Stimulated activated naive CD8-positive, alpha-beta T cell treated with anti-CD3 and anti-CD28 coated beads, Interleukin-15, Interleukin-2, amounts not matched to agents 100 U/mL and 50 U/mL, for 24 hours (primary cell): ENCODE measurements around the gene LMNTD1.
"Not testable (repeated sequence)": the region's sequence is repeated elsewhere in the genome, so short reads cannot be mapped to it uniquely, and the experiment has no call there.

ENCODE experiments used
- ATAC-seq: fragments of 150-1000 bp; cut with Tn5 transposase; one replicate; pipeline ENCODE4 v1.10.0; 2021
- DNase-seq: peaks from one replicate; pipeline ENCODE4 v3.0.0; 2021

Gene LMNTD1, protein sequence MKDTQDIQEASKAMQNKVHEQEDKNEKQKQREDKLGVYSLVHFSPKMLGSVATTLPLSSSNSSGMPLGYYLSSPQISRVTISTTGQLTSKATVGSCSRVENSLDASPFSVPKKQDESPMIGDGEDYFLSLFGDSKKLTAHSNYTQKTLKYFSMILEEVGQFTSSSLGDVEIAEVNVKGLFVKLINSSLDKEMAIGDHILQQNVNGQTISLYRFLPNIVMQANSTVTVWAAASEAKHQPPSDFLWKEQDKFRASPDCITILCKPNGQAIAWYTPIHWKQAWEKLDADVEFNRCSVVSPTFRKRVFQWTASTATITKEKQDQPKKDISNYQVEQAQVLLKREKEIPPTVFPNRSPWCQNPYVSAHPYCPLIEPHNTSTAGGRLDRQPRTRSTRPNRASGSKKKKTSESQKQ

DNA sequence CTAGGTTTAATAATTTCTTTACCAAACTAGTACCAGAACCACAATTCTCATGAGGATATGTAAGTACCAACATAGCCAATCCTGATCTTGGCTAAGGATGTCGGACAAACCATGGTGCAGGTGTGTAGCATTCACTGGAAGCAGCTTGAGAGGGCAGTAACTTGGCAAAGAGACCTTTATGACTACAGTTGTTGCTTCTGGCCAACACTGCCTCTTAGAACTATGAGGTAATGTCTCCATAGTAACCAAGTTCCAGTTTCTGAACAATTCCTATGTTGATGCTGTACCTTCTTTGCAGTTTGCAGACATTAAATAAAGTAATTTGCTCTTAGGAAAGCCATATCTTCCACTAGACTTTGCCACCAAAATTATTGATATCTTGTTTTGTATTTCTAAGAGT is at the start of gene LMNTD1:
TSS of gene LMNTD1 (minus strand) at position 186 of the 400 bp plus-strand sequence. CDS start 324 bp downstream, outside the sequence.
- ATAC-seq (no peak), DNase-seq (no peak)

DNA sequence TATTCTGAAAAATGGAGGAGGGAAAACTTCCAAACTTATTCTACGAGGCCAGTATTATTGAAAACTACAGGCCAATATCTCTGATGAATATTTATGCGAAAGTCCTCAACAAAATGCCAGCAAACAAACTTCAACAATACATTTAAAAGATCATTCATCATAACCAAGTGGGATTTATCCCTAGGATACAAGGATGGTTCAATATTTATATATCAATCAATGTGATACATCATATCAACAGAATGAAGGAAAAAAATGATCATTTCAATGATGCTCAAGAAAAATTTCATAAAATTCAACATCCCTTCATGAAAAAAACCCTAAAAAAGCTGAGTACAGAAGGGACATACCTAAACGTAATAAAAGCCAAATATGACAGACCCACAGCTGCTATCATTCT is 45.9 kb upstream of the LMNTD1 start:
- ATAC-seq: no peak
- no peak for DNase-seq

- not testable (repeated sequence) for DNase-seq, ATAC-seq
These were observed 42.4 kb upstream of the LMNTD1 start for GRCh38 chr12:25595496-25595895.

DNA sequence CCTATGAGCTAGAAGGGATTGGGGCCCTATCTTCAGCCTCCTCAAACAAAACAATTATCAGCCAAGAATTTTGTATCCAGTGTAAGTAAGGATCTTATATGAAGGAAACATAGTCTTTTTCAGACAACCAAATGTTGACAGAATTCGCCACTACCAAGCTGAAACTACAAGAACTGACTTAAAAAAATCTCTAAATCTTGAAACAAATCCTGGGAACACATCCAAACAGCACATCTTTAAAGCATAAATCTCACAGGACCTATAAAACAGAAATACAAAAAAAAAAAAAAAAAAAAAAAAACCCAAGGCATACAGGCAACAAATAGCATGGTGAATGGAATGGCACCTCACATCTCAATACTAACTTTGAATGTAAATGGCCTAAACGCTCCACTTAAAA is 41.3 kb upstream of the LMNTD1 start:
- DNase-seq (no peak), ATAC-seq (no peak)

DNA sequence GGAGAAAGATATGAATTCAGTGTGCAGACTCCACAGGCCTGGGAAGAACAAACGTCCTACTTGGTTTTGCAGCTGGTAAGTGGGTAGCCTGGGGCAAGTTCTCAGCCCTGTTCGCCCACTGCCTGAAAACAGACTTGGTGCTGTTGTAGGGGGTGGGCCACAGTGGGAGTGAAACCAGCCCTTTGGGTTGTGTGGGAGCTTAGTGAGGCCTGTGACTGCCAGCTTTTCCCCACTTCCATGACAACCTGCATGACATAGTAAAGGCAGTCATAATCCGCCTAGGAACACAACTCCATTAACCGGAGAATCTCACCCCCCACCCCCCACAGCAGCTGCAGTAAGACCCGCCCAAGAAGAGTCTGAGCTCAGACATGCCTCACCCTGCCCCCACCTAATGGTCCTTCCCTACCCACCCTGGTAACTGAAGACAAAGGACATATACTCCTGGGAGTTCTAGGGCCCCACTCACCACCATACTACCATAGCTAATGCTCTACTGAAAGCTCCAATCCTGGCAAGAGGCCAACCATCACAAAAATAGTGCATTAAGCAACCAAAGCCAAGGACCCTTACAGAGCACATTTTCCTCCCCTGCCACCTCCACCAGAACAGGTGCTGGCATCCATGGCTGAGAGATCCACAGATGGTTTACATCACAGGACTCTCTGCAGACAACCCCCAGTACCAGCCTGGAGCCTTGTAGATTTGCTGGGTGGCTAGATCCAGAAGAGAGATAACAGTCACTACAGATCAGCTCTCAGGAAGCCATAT is 39.8 kb upstream of the LMNTD1 start:
- DNase-seq (no peak), ATAC-seq (no peak)

- no peak for ATAC-seq
- DNase-seq: no peak
These were observed 38.1 kb upstream of the LMNTD1 start for GRCh38 chr12:25591144-25591543.

DNA sequence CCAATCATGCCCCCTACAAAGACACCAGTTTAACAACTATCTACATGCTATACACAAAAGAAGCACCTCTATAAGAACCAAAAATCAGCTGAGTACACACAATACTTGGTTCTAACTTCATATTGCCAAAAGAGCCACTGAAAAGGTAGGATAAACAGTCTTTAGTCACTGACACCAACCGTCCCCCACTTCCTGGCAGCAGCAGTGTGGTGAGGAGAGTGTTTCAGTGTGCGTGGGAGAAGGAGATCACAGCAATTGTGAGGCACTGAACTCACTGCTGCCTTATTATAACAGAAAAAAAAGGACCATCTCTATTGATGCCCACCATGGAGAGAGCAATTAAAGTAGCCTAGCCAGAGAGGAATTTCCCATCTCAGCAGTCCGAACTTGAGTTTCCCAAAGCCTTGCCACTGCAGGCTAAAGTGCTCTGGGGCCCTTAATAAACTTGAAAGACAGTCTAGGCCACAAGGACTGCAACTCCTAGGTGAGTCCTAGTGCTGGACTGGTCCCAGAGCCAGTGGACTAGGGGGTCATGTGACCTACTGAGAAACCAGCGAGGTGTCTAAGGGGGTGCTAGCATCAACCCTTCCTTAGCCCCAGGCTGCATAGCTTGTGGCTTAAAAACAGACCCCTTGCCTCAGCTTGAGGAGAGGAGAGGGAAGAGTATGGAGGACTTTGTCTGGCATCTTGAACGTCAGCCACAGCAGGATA is 37.1 kb upstream of the LMNTD1 start:
- DNase-seq (peak; percentile 39), ATAC-seq (peak; percentile 93)

GRCh38 chr12:25587346-25587745 is 34.3 kb upstream of the LMNTD1 start:
- no peak for ATAC-seq
- DNase-seq: no peak

- no peak for DNase-seq
These were observed 32.6 kb upstream of the LMNTD1 start for GRCh38 chr12:25585662-25586061.

DNA sequence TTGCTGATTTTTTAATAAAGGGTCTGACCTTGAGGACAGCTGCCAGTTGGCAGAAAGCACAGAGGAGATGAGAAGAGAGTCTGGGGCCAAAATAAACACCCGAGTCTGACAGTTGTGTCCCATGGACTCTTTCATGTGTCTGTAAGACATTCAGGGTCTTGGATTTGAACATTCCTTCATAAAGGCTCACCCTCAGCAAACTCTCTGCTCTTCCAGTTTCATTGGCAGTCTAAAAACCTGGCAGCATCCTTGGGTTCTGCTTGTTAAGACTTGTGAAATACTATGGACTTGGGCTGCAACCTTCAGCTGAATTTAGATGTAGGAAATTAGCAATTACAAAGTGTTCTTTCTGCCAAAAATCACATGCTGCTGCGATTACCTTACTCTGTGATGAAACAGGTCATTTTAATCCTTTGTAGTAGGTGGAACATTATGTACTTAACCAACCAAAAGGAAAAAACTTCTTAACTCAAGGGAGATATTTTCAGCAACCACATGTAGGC is 32.0 kb upstream of the LMNTD1 start:
- no peak for ATAC-seq
- no peak for DNase-seq

More at GRCh38 chr12:25585662-25586061, 32.6 kb upstream of the LMNTD1 start:
- ATAC-seq: no peak

GRCh38 chr12:25584596-25584995 is 31.5 kb upstream of the LMNTD1 start:
- ATAC-seq: no peak
- DNase-seq: no peak

DNA sequence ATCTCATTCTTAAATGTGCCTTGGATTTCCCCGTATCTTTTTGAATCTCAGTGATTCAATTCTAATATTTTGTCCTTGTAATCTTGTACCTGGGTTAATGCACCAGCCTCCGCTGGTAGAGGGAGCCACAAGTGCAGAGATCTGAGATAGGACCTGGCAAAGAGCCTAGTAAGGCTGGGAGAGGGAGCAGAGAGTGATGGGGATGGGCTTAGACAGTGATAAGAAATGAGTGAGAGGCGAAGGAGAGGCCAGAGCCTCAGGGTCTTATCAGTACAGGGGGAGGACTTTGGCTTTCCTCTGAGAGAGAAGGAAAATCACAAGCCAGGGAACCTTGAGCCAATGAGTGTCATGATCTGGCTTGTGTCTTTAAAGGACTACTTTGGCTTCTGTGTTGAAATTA is 30.5 kb upstream of the LMNTD1 start:
- no peak for DNase-seq
- ATAC-seq: no peak

- DNase-seq: no peak
- ATAC-seq: no peak
These were observed 28.0 kb upstream of the LMNTD1 start for GRCh38 chr12:25581067-25581466.

DNA sequence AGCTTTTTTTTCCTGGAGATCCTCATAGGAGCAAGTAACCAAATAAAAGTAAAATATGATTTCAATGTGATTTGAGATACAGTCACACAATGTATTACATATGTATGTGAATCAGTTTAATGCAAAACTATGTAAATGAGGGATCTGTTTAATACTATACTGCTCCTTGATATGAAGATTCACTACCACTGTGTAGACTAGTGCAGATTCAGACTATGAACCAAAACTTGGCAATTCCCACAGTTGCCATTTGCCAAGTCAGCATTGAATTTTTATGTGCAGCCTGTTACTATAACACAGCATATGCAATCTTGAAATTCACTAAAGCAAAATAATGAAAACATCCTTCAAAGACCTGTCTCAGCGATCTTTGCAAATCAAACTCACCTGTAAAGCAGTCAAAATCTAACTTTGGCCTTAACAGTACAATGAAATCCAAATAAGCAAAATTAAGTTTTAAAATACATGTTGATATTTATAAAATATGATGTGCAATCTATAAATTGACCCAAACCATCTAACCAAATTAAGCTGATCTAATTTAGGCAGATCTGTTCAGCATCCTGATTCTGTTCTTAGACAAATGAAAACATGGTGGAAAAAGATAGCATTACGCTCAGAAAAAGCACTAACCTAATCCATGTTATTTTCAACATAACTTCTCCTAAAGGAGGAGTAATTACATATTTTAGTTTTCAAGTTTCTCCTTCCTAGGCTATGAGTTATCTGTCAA is 25.5 kb upstream of the LMNTD1 start:
- no peak for DNase-seq
- ATAC-seq: no peak

- DNase-seq (no peak), ATAC-seq (no peak)
These were observed 21.7 kb upstream of the LMNTD1 start for GRCh38 chr12:25574761-25575160.

DNA sequence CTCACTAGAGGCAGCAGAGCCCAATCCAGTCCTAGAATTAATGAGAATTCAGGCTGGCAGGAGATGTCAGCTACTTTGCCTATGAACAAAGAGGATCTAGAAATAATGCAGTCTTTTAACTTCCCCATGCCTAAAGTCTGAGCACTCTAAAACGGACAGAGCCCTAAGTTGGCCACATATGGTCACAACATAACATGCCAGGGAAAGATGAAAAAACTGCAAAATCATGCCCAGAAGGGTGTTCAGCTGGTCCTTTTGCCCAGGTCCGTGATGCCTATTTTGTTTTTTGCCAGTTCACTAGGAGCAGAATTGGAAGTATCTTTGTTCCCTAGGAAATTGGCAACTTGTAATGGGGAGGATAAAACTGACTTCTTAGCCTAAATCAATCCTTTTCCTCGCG is 20.3 kb upstream of the LMNTD1 start:
- ATAC-seq: no peak
- no peak for DNase-seq

- ATAC-seq (no peak), DNase-seq (no peak)
These were observed 17.3 kb upstream of the LMNTD1 start for GRCh38 chr12:25570418-25570817.

DNA sequence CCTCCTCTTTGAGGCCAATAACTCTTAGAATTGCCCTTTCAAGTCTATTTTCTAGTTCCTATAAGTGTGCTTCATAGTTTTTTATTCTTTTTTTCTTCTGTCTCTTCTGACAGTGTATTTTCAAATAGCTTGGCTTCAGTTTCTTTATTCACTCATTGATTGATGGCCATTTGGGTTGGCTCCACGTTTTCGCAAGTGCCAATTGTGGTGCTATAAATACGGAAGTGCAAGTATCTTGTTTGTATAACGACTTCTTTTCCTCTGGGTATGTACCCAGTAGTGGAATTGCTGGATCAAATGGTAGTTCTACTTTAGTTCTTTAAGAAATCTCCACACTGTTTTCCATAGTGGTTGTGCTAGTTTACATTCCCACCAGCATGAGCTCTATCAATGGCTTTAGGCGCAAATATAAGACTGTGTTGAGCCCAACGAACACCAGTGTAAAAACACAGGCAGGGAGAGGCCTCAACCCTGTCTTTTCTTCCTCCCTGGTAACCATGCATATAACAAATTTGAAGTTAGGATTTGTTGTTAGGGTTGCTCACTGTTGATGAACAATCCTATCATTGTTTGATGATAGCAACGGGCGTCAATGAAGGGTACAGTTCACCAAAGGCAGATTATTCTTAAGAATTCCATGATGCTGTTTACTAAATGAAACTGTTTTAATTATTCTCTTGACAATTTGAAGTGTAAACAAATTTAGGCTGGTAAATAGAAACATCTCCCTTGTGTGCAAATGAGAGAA is 13.3 kb upstream of the LMNTD1 start:
- no peak for ATAC-seq

GRCh38 chr12:25558586-25558985 is 5.5 kb upstream of the LMNTD1 start:
- no peak for DNase-seq
- no peak for ATAC-seq

More for the DNA sequence above, 13.3 kb upstream of the LMNTD1 start:
- no peak for DNase-seq

DNA sequence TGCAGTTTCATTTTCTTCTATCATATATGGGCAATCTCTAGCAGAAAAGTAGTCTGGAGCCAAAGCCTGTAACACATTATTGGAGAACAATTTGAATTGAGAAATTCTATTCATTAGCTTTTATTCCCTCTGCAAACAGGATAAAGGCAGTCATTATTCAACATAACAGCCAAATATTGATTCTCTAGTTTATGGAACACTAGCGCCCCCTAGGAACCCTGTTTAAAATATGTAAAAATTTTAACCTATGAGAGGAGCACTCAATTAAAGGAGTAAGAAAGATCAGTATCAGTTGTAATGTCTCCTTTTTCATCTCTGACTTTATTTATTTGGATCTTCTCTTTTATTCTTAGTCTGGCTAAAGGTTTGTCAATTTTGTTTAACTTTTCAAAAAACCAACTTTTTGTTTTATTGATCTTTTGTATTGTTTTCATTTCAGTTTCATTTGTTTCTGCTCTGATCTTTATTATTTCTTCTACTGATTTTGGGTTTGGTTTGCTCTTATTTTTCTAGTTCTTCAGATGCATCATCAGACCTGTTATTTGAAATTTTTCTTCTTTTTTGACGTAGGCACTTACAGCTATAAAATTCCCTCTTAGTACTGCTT is 4.8 kb upstream of the LMNTD1 start:
- ATAC-seq (no peak), DNase-seq (peak; percentile 15)

DNA sequence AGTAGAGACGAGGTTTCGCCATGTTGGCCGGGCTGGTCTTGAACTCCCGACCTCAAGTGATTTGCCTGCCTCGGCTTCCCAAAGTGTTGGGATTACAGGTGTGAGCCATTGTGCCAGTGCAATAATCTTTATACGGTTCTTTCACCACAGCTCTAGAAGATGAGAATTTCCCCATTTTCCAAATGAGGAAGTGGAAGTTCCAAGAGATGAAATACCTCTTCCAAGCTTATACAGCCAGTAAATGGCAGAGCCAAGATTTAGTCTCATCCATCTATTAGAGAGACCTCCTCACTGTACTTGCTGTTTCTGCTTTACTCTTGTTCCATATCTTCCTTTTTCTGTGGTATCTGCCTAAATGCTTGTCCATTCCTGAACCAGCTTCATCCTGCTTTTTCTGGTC is 3.1 kb upstream of the LMNTD1 start:
- ATAC-seq (no peak), DNase-seq (no peak)
